Astrocyte (in vitro differentiated cells and primary cell): ENCODE results near the gene KRTAP5-10. TPM values are rescaled to one million over a fixed set of nuclear protein-coding genes. Genes with fewer than 3 reads are reported as not detected.

ENCODE experiments used
- DNase-seq: peaks from one replicate; pipeline ENCODE4 v3.0.0-alpha.2; 2010; ENCODE audit warnings: low read depth
- FAIRE-seq: peaks from 2 replicates; lab custom pipeline; 2011; peaks lifted over from hg19 to GRCh38; lab: Jason Lieb, UNC
- H2AFZ ChIP-seq: 2 replicates; pipeline ENCODE4 v1.6.0; 2012; ENCODE audit warnings: low read depth, low read length, inconsistent platforms
- H3K27ac ChIP-seq: 2 replicates; pipeline ENCODE4 v1.5.1; 2011; ENCODE audit warnings: low read depth, low read length, inconsistent platforms
- H3K27me3 ChIP-seq: 2 replicates; pipeline ENCODE4 v1.6.0; 2011; ENCODE audit warnings: low read length, inconsistent platforms; ENCODE audit not compliant: insufficient read depth
- H3K36me3 ChIP-seq: 2 replicates; pipeline ENCODE4 v1.5.1; 2011; ENCODE audit warnings: low read length, inconsistent platforms; ENCODE audit not compliant: insufficient read depth
- H3K4me1 ChIP-seq: 2 replicates; pipeline ENCODE4 v1.5.1; 2011; ENCODE audit warnings: low read length, inconsistent platforms; ENCODE audit not compliant: insufficient read depth
- H3K4me2 ChIP-seq: 2 replicates; pipeline ENCODE4 v1.6.0; 2012; ENCODE audit warnings: low read length, inconsistent platforms
- H3K4me3 ChIP-seq: 2 replicates; pipeline ENCODE4 v1.5.1; 2011; ENCODE audit warnings: low read depth, mild to moderate bottlenecking, low read length, inconsistent platforms; ENCODE audit not compliant: insufficient read depth
- H3K79me2 ChIP-seq: 2 replicates; pipeline ENCODE4 v1.6.0; 2012; ENCODE audit warnings: mild to moderate bottlenecking, low read length, inconsistent platforms; ENCODE audit not compliant: insufficient read depth
- H3K9ac ChIP-seq: 2 replicates; pipeline ENCODE4 v1.6.0; 2012; ENCODE audit warnings: mild to moderate bottlenecking, low read length, inconsistent platforms
- H3K9me3 ChIP-seq: 2 replicates; pipeline ENCODE4 v1.5.1; 2012; ENCODE audit warnings: low read depth, mild to moderate bottlenecking, low read length, inconsistent platforms; ENCODE audit not compliant: insufficient read depth
- H4K20me1 ChIP-seq: 2 replicates; pipeline ENCODE4 v1.6.0; 2012; ENCODE audit warnings: low read length, inconsistent platforms; ENCODE audit not compliant: insufficient read depth
- H3K27ac Mint-ChIP-seq: one replicate; pipeline ENCODE4 v1.8.0; 2021; ENCODE audit warnings: mild to moderate bottlenecking, mixed read lengths; ENCODE audit not compliant: unreplicated experiment
- H3K27me3 Mint-ChIP-seq: one replicate; pipeline ENCODE4 v1.8.0; 2021; ENCODE audit warnings: low read depth, mixed read lengths; ENCODE audit not compliant: unreplicated experiment
- H3K36me3 Mint-ChIP-seq: one replicate; pipeline ENCODE4 v1.8.0; 2021; ENCODE audit warnings: low read depth, mixed read lengths; ENCODE audit not compliant: unreplicated experiment
- H3K4me1 Mint-ChIP-seq: one replicate; pipeline ENCODE4 v1.8.0; 2021; ENCODE audit warnings: low read depth, mixed read lengths; ENCODE audit not compliant: unreplicated experiment
- H3K4me3 Mint-ChIP-seq: one replicate; pipeline ENCODE4 v1.8.0; 2021; ENCODE audit warnings: mild to moderate bottlenecking, moderate library complexity, mixed read lengths; ENCODE audit not compliant: unreplicated experiment
- H3K9me3 Mint-ChIP-seq: one replicate; pipeline ENCODE4 v1.8.0; 2021; ENCODE audit warnings: mild to moderate bottlenecking, mixed read lengths; ENCODE audit not compliant: unreplicated experiment
- CTCF ChIP-seq: IDR thresholded peaks from 2 replicates; pipeline ENCODE4 v1.5.1; 2011; ENCODE audit warnings: low read depth, mild to moderate bottlenecking, inconsistent platforms, low read length, moderate library complexity; ENCODE audit not compliant: insufficient read depth
- EZH2 ChIP-seq: IDR thresholded peaks from 2 replicates; pipeline ENCODE4 v1.6.1; 2012; ENCODE audit warnings: mild to moderate bottlenecking, low read length, inconsistent platforms; ENCODE audit not compliant: insufficient read depth
- total RNA-seq: library from RNA; stranded (reverse); gene quantifications from 2 replicates; pipeline ENCODE4 v1.2.1, GENCODE V29; 2021

KRTAP5-10 gene
- total RNA-seq, 1 donor from 2014 or later, result not detected

- H3K27ac ChIP-seq, result no peak overlapping the region
- FAIRE-seq, result no peak
- Mint-ChIP-seq H3K9me3 (peaks cover 9% of the 10 kb centered on the region), H3K4me3 (no peak overlapping the region), H3K4me1 (no peaks in the 10 kb centered on the region), H3K27ac (no peak overlapping the region), H3K27me3 (peaks cover 47% of the 10 kb centered on the region), H3K36me3 (peaks cover 6% of the 10 kb centered on the region)
- no peaks in the 10 kb centered on the region for H3K4me1 ChIP-seq
- no peaks in the 10 kb centered on the region for H3K27me3 ChIP-seq
- TF ChIP-seq CTCF (no peak), EZH2 (no peak)
- no peak overlapping the region for H3K4me3 ChIP-seq
- no peak overlapping the region for H3K9ac ChIP-seq
- H3K79me2 ChIP-seq, result no peaks in the 10 kb centered on the region
- DNase-seq, result no peak
- no peaks in the 10 kb centered on the region for H4K20me1 ChIP-seq
- no peaks in the 10 kb centered on the region for H3K9me3 ChIP-seq
- no peak overlapping the region for H2AFZ ChIP-seq
- H3K36me3 ChIP-seq, result no peaks in the 10 kb centered on the region
- H3K4me2 ChIP-seq, result no peak overlapping the region
These were observed 16.6 kb upstream of the KRTAP5-10 start for GRCh38 chr11:71548716-71549151.

DNA sequence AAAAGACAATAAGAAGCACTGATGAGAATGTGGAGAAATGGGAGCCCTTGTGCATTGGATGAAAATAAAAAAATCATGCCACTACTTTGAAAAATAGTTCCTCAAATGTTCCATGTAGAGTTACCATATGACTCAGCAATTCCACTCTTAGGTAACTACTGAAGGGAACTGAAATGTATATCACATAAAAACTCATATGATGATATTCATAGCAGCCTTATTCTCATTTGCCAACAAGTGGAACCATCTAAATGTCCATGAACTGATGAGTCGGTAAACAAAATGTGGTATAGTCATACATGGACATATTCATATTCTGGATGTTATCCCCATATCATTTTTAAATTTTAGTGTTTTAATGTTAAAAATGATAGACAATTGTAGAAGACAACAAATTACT lies 13.7 kb upstream of the KRTAP5-10 start:
- H3K79me2 ChIP-seq, result no peaks in the 10 kb centered on the region
- peaks cover 42% of the 10 kb centered on the region for H3K27me3 Mint-ChIP-seq
- no peaks in the 10 kb centered on the region for H3K4me1 Mint-ChIP-seq
- H3K9me3 ChIP-seq, result no peaks in the 10 kb centered on the region
- no peak for TF ChIP-seq EZH2
- H2AFZ ChIP-seq, result no peak overlapping the region
- FAIRE-seq (no peak), DNase-seq (no peak)
- no peaks in the 10 kb centered on the region for H3K36me3 ChIP-seq
- peaks cover 3% of the 10 kb centered on the region for H3K9me3 Mint-ChIP-seq
- H3K4me2 ChIP-seq, result no peak overlapping the region
- no peak overlapping the region for H3K27ac Mint-ChIP-seq
- no peaks in the 10 kb centered on the region for H4K20me1 ChIP-seq
- H3K27me3 ChIP-seq, result no peaks in the 10 kb centered on the region
- no peak overlapping the region for H3K4me3 Mint-ChIP-seq
- peaks cover 2% of the 10 kb centered on the region for H3K36me3 Mint-ChIP-seq
- H3K27ac ChIP-seq, result no peak overlapping the region
- no peak overlapping the region for H3K9ac ChIP-seq
- no peak overlapping the region for H3K4me3 ChIP-seq
- no peaks in the 10 kb centered on the region for H3K4me1 ChIP-seq

- Histone ChIP-seq H3K4me2 (no peak overlapping the region), H3K36me3 (no peaks in the 10 kb centered on the region), H3K4me1 (no peaks in the 10 kb centered on the region), H3K9ac (no peak overlapping the region), H3K4me3 (no peak overlapping the region), H3K27ac (no peak overlapping the region), H2AFZ (no peak overlapping the region), H3K27me3 (peaks cover 3% of the 10 kb centered on the region), H3K79me2 (no peaks in the 10 kb centered on the region), H3K9me3 (no peaks in the 10 kb centered on the region), H4K20me1 (no peaks in the 10 kb centered on the region)
- no peaks in the 10 kb centered on the region for H3K4me1 Mint-ChIP-seq
- DNase-seq (no peak), FAIRE-seq (no peak)
- H3K9me3 Mint-ChIP-seq, result peaks cover 7% of the 10 kb centered on the region
- no peak overlapping the region for H3K4me3 Mint-ChIP-seq
- peaks cover 22% of the 10 kb centered on the region for H3K27me3 Mint-ChIP-seq
- no peak overlapping the region for H3K27ac Mint-ChIP-seq
- H3K36me3 Mint-ChIP-seq, result no peaks in the 10 kb centered on the region
- TF ChIP-seq CTCF (no peak), EZH2 (no peak)
These were observed 10.4 kb upstream of the KRTAP5-10 start for GRCh38 chr11:71554996-71555395.
